Spinal cord (tissue), 10 donors: ENCODE data around the gene STX8. TPM values are rescaled to one million over a fixed set of nuclear protein-coding genes. Genes with fewer than 3 reads are reported as not detected.
A peak's percentile ranks its signal among the peaks of the same experiment; 100 is the strongest.

Experiments
- DNase-seq, 6 donors: peaks; one replicate each; pipeline versions ENCODE4 v3.0.0 to v3.0.0-alpha.2; 2013 to 2015; ENCODE audit warnings: low spot score in 6 of 6, low read depth in 4 of 6
- H3K27ac ChIP-seq: one replicate; pipeline ENCODE4 v1.5.1; 2013; ENCODE audit warnings: low read depth, low read length, control low read depth
- H3K27me3 ChIP-seq: one replicate; pipeline ENCODE4 v1.6.1; 2013; ENCODE audit warnings: low read length; ENCODE audit not compliant: control insufficient read depth, insufficient read depth
- H3K36me3 ChIP-seq: one replicate; pipeline ENCODE4 v1.6.1; 2013; ENCODE audit warnings: low read length; ENCODE audit not compliant: control insufficient read depth, insufficient read depth
- H3K4me1 ChIP-seq: one replicate; pipeline ENCODE4 v1.6.1; 2013; ENCODE audit warnings: low read length; ENCODE audit not compliant: control insufficient read depth, insufficient read depth
- H3K4me3 ChIP-seq: one replicate; pipeline ENCODE4 v1.5.1; 2013; ENCODE audit warnings: low read depth, low read length, control low read depth
- H3K9me3 ChIP-seq: one replicate; pipeline ENCODE4 v1.6.1; 2013; ENCODE audit warnings: low read length; ENCODE audit not compliant: control insufficient read depth, insufficient read depth
- WGBS: methylation state at CpG from one replicate; pipeline ENCODE4 v1.1.5; 2013; ENCODE audit warnings: missing lambda C conversion rate; ENCODE audit not compliant: insufficient coverage; 5-methylcytosine and 5-hydroxymethylcytosine counted together
- polyA plus RNA-seq, 2 donors: library from polyadenylated mRNA; unstranded; fragments of 120-200 nt; gene quantifications; one replicate each; pipeline ENCODE4 v1.2.1, GENCODE V29; 2013; ENCODE audit not compliant: insufficient read length in 2 of 2
- total RNA-seq, 2 donors: library from RNA; depleted of rRNA in 1 of 2; stranded (reverse); fragments of 120-200 nt in 1 of 2; fragments of >200 nt in 1 of 2; gene quantifications; one replicate each; pipeline versions ENCODE4 v1.2.3 to v1.2.4, GENCODE V29; 2013 to 2014
- donor health status: healthy.

The STX8 gene
- total and polyA plus RNA-seq, 4 donors: 55.5 to 89.2 (median 63.2) TPM

GRCh38 chr17:9228408-9229159, 347.0 kb downstream of the STX8 start:
- DNase-seq: no peak
- peaks cover 44% of the 10 kb centered on the region for H3K4me1 ChIP-seq
- whole genome bisulfite sequencing: 89% methylated on average over 13 of the region's 16 CpGs
- peaks cover 4% of the 10 kb centered on the region for H3K27me3 ChIP-seq
- peaks cover 62% of the 10 kb centered on the region for H3K36me3 ChIP-seq
- H3K27ac ChIP-seq: no peak overlapping the region
- H3K9me3 ChIP-seq: no peaks in the 10 kb centered on the region
- no peak overlapping the region for H3K4me3 ChIP-seq

- H3K27ac ChIP-seq: no peak overlapping the region
- H3K4me3 ChIP-seq: no peak overlapping the region
- peaks cover 37% of the 10 kb centered on the region for H3K4me1 ChIP-seq
- no peaks in the 10 kb centered on the region for H3K9me3 ChIP-seq
- peaks cover 62% of the 10 kb centered on the region for H3K36me3 ChIP-seq
- H3K27me3 ChIP-seq: peaks cover 2% of the 10 kb centered on the region
- 83% methylated on average over 12 of the region's 13 CpGs for WGBS
- DNase-seq: no peak
These were observed 347.7 kb downstream of the STX8 start for GRCh38 chr17:9227819-9228407.

DNA sequence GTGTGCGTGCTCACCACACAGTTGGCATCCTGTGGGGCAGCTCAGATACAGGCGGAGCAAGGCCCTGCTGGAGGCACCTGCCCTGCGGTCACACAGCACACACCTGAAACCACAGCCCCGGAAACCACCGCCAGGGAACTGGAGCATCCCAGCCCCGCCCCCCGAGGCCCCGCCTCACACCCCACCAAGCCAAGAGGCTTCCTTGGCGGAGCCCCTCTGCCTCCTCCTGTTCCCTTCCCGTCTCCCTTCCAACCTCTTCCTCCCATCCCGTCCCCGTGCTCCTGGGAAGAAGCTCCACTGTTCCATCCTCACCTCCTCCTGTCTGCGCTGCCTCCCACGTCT, 348.9 kb downstream of the STX8 start:
- Histone ChIP-seq H3K36me3 (peaks cover 59% of the 10 kb centered on the region), H3K27me3 (peaks cover 1% of the 10 kb centered on the region), H3K9me3 (no peaks in the 10 kb centered on the region), H3K4me3 (no peak overlapping the region), H3K4me1 (peaks cover 30% of the 10 kb centered on the region), H3K27ac (no peak overlapping the region)
- WGBS: 77% methylated on average over 13 of the region's 14 CpGs
- no peak for DNase-seq

- no peaks in the 10 kb centered on the region for H3K9me3 ChIP-seq
- no peak for DNase-seq
- no peak overlapping the region for H3K4me3 ChIP-seq
- H3K4me1 ChIP-seq: peaks cover 30% of the 10 kb centered on the region
- H3K27ac ChIP-seq: no peak overlapping the region
- no peaks in the 10 kb centered on the region for H3K27me3 ChIP-seq
- H3K36me3 ChIP-seq: peaks cover 59% of the 10 kb centered on the region
- 85% methylated on average over 24 of the region's 34 CpGs for WGBS
These were observed 349.4 kb downstream of the STX8 start for GRCh38 chr17:9226130-9226793.

DNA sequence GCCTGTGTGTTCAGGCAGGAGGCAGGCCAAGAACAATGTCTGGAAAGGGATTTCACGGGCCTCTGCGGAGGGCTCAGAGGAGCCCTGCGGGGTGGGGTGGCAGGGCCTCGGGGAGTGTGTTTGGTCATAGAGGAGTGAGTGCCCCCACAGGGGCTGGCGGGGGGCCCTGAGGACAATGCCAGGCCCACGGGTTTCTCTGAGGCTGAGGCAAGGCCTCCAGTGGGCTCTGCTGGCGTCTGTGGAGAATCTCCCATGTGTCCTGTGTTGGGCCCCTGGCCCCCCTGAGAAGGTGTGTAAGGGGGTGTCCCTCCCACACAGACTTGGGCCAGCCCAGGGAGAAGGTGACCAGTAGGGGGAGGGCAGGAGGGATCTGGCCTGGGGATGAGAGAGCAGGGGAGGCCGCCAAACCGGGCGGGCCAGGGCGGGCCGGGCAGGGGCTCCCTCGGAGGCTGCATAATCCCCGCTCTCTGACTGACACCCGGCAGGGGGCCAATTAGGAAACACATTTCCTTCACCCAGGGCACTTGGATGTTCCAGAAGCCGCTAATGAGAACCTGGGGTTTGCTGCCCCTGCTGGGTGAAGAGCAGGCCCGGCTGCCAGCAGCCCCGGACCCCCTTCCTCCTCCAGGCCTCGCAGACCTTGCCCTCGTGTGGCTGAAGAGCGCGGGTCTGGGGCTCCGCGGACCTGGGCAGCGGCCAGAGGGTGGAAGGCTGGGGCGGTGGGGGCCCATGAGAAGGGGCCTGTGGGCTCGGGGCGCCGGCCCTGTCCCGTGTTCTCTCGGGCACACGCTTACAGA, 350.1 kb downstream of the STX8 start:
- Histone ChIP-seq H3K4me1 (peaks cover 31% of the 10 kb centered on the region), H3K9me3 (no peaks in the 10 kb centered on the region), H3K4me3 (no peak overlapping the region), H3K27ac (no peak overlapping the region), H3K36me3 (peaks cover 60% of the 10 kb centered on the region), H3K27me3 (no peaks in the 10 kb centered on the region)
- peak in 1 of 6 donors; percentile 77 for DNase-seq
- 59% methylated on average over 24 of the region's 32 CpGs for WGBS

DNA sequence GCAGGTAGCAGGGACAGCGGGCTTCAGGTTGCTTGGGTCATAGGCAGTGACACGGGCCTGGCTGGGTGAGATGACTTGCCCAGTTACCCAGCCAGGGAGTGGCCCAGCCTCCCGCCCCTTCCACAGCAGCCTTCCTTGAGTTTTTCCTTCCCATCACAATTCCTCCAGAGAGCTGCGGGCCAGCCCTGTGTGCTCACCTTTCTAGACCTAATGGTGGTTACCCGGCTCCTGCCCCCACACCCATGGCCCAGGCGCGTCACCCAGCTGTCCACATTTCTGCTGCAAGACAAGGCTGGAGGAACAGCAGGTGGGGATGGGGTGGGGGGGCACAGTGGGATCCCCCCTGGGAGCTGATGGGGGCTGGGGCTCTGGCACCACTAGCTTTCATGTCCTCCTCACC, 351.1 kb downstream of the STX8 start:
- Histone ChIP-seq H3K4me3 (no peak overlapping the region), H3K9me3 (no peaks in the 10 kb centered on the region), H3K27ac (no peak overlapping the region), H3K36me3 (peaks cover 55% of the 10 kb centered on the region), H3K27me3 (no peaks in the 10 kb centered on the region), H3K4me1 (peaks cover 36% of the 10 kb centered on the region)
- no peak for DNase-seq
- WGBS: 94% methylated on average over 4 of the region's 7 CpGs

- no peaks in the 10 kb centered on the region for H3K27me3 ChIP-seq
- 80% methylated on average over 3 of the region's 8 CpGs for WGBS
- no peak overlapping the region for H3K4me3 ChIP-seq
- no peak for DNase-seq
- H3K4me1 ChIP-seq: peaks cover 36% of the 10 kb centered on the region
- H3K27ac ChIP-seq: no peak overlapping the region
- peaks cover 56% of the 10 kb centered on the region for H3K36me3 ChIP-seq
- no peaks in the 10 kb centered on the region for H3K9me3 ChIP-seq
These were observed 352.1 kb downstream of the STX8 start for GRCh38 chr17:9223531-9223930.

DNA sequence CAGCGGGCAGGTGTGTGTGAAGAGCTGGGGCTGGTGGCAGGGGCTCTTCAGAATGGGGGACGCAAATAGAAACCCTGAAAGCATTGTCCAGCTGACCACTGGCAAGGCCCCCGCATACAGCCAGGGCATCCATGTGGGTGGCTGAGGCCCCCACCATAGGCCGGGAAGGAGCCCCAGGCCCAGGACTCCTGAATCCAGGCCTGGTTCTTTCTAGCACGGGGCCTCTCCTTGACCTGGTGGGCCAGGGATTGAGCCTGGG, 353.8 kb downstream of the STX8 start:
- H3K36me3 ChIP-seq: peaks cover 43% of the 10 kb centered on the region
- WGBS: 96% methylated on average over 5 of the region's 5 CpGs
- no peaks in the 10 kb centered on the region for H3K9me3 ChIP-seq
- H3K4me3 ChIP-seq: no peak overlapping the region
- H3K27ac ChIP-seq: no peak overlapping the region
- H3K4me1 ChIP-seq: peaks cover 31% of the 10 kb centered on the region
- no peak for DNase-seq
- H3K27me3 ChIP-seq: no peaks in the 10 kb centered on the region

- Histone ChIP-seq H3K9me3 (no peaks in the 10 kb centered on the region), H3K27me3 (no peaks in the 10 kb centered on the region), H3K4me3 (no peak overlapping the region), H3K36me3 (peaks cover 38% of the 10 kb centered on the region), H3K4me1 (peaks cover 31% of the 10 kb centered on the region), H3K27ac (no peak overlapping the region)
- 71% methylated on average over 24 of the region's 25 CpGs for WGBS
- DNase-seq: no peak
These were observed 354.3 kb downstream of the STX8 start for GRCh38 chr17:9221147-9221921.
